GM21447 (cell line): ENCODE data around the gene ZFAND3.
"Not testable (repeated sequence)": the region's sequence is repeated elsewhere in the genome, so short reads cannot be mapped to it uniquely, and the experiment has no call there.

Experiments used
- ATAC-seq: cut with Tn5 transposase; IDR thresholded peaks from one replicate; pipeline ENCODE4 v1.9.1; 2021; ENCODE audit not compliant: unreplicated experiment

Gene ZFAND3

DNA sequence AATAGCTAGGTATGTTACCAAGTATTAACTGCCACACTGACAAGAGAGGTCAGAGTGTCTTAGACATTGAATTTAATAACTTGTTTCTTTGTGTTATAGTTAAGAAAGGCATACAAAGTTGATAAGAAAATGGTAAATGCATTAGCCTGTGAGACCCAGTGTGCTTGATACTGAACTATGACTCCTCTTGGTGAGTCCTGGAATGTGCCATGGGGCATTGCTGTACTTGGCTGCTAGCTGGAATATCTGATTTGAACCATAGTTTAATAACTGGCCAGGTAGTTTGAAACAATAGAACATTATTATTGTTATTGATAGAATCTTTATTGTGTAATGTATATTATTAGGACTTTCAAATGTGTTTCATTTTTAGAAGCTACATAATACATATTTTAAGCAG, 70.0 kb downstream of the ZFAND3 start:
- no peak for ATAC-seq

DNA sequence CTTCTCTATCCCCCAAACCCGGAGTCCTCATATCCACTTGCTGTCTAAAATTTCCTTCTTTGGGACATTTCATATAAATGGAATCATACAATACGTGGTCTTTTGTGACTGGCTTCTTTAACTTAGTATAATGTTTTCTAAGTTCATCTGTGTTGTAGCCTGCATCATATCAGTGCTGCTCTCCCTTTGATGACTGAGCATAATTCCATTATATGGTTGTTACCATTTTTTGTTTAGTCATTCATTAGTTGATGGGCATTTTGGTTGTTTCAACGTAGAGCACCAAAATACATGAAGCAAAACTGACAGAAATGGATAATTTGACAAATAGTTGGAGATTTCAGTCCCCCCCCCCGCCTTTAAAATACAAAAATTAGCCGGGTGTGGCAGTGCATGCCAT, 71.5 kb downstream of the ZFAND3 start:
- ATAC-seq: no peak

DNA sequence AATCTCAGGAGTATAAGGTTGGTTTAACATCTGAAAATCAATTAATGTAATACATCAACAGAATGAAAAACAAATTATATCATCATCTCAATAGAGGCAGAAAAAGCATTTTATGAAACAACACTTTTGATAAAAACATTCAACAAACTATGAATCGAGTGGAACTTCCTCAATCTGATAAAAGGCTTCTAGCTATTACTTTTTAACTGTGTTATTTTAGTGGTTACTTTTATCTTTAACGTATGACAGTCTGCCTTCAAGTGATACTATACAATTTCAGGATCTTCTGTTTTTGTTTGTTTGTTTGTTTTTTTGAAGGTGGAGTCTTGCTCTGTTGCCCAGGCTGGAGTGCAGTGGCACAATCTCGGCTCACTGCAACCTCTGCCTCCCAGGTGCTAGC, 73.7 kb downstream of the ZFAND3 start:
- ATAC-seq: no peak

DNA sequence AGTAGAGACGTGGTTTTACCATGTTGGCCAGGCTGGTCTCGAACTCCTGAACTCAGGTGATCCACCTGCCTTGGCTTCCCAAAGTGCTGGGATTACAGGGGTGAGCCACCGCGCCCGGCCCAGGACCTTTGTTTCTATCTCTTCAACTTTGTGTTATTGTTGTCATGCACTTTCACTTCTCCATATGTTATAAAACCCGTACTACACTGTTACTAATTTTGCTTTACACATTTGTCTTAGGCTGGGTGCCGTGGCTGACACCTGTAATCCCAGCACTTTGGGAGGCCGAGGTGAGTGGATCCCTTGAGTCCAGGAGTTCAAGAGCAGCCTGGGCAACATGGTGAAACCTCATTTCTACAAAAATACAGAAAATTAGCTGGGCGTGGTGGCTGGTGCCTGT, 74.2 kb downstream of the ZFAND3 start:
- ATAC-seq: not testable (repeated sequence)

DNA sequence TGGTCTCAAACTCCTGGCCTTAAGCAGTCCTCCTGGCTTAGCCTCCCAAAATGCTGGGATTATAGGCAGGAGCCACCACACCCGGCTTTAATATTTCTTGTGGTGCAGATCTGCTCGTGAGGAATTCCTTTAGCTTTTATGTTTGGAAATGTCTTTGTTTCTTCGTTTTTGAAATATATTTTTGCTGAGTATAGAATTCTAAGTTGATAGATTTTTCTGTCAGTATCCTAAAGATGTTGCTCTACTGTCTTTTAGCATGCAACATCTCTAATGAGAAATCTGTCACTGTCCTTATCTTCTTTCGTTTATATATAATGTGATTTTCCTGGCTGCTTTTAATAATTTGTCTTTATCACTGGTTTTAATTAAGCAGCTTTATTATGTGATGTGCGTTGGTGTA, 75.1 kb downstream of the ZFAND3 start:
- ATAC-seq: no peak

DNA sequence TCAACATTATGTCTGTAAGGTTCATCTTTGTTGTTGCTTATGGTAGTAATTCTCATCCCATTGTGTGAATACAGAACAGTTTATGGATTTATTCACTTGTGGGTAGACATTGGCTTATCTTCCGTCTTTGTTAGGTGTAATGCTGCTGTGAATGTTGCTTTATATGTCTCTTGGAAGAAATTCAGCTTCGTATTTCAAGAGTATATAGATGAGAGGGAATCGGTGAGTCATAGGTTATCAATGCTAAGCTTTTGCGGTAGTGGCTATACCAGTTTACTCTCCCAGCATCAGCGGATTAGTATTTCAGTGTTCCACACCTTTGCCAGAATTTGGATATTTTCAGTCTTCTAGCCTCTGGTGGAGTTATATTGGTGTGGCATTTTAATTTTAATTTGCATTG, 77.8 kb downstream of the ZFAND3 start:
- no peak for ATAC-seq

DNA sequence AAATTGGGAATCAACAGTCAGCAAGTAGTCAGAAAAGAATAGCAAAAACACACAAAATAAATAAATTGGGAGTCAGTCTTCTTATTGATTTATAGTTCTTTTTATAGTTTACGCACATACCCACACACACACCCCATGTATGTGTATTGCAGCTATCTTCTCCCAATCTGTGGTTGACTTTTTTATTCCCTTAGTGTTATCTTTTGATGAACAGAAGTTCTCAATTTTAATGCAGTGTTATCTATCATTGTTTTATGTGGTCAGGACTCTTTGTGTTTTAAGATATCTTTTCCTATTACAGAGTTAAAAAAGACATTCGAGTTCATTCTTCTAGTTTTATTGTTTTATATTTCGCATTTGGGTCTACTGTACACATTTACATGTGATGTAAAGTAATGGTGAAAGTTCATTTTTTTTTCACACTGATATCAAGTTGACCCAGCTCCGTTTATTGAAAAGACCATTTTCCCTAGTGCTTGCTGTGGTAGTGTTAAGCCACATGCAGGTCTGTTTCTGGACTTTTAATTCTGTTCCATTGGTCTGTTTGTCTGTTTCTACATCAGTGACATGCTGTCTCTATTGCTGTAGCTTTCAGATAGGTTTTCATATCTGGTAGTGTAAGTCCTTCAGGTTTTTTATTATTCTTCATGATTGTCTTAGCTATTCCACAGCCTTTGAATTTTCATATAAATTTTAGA, 78.4 kb downstream of the ZFAND3 start:
- no peak for ATAC-seq

DNA sequence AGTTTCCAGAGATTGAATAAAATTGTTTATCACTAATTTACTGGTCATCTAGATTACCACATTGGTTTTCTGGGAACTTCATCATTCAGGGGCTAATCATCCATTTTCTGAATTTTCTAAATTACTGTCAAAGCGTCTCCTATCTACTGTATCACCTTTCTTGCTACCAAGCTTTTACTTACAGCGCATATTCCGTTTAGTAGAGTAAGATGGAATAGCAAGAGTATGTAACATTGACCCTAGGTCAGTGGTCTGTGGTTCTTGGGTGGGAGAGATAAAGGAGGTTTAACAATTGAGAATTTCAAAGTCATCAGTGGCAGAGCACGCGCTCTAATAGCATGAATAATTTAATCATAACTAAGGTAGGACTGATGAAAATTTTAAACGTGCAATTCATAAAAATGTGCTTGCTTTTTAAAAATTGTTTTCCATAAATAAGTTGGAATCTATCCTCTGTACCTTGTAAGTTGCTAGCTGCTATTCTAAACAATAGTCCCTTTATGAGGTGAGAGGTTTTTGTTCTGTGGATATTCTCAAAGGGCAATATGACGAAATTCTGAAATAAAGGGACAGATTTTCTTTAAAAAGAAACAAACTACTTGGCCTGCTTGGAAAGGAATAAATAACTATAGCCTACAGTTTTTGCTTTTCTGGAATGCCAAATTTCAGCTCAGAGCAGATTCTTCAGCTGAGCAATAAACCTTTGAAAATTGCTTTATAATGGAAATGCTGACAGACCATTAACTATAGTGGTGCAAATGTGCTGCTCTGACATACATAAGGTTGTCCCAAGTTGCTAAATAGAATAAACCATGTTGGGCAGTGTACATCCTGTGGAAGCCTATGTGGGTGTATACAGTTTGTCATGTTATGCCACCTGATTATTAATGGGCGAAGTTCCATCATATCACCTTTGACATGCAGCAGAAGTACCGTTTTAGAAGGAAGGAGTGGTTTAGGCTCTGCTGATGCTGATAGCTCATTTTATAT, 84.1 kb downstream of the ZFAND3 start:
- no peak for ATAC-seq

DNA sequence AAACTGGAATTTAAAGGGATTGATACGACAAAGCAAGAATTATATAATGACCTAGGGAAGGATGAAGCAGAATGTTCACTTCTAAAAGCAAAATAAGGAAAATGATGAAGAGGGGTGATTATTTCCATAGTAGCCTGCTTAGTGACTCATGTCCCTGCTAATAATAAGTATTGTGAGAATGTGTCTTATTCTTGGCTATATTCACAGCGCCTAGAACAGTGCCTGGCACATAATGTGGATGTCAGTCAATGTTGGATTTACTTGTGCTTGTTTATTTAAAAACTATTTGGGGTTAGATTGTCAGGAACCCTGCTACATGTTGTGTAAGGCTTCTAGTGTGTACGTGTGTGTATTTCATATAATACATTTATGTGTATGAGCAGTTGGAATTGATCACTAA, 85.1 kb downstream of the ZFAND3 start:
- ATAC-seq: no peak

DNA sequence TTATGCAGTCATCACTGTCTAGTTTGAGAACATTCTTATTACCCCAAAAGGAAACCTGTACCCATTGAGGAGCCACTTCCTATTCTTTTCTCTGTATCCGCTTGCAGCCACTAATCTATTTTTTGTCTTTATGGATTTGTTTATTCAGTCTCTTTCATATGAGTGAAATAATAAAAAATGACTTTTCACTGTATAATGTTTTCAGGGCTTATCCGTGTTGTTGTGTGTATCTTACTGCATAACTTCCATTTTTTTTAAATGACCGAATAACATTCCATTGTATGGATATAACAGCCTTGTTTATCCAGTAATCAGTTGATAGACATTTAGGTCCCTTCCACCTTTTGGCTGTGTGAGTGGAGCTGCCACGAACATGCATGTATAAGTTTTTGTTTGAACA, 86.6 kb downstream of the ZFAND3 start:
- ATAC-seq: no peak

DNA sequence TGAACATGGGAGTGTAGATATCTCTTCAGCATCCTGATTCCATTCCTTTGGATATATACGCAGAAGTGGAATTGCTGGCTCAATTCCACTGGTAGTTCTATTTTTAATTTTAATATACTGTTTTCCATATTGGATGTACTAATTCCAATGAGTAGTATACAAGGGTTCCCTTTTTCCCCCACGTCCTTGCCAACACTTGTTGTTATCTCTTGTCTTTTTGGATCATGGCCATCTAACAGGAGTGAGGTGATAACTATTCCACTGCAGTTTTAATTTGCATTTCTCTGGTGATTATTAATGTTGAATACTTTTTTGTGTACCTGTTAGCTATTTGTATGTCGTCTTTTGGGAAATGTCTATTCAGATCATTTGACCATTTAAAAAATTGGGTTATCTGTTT, 91.5 kb downstream of the ZFAND3 start:
- ATAC-seq: no peak

DNA sequence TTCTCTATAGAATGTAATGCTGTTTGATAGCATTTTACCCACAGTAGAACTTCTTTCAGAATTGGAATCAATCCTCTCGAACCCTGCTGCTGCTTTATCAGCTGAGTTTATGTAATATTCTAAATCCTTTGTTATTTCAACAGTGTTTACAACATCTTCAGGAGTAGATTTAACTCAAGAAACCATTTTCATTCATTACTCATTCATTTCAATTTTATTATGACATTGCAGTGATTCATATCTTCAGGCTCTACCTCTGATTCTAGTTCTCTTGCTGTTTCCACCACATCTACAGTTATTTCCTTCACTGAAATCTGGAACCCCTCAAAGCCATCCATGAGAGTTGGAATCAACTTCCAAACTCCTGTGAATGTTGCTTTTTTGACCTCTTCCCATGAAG, 93.7 kb downstream of the ZFAND3 start:
- ATAC-seq: no peak

DNA sequence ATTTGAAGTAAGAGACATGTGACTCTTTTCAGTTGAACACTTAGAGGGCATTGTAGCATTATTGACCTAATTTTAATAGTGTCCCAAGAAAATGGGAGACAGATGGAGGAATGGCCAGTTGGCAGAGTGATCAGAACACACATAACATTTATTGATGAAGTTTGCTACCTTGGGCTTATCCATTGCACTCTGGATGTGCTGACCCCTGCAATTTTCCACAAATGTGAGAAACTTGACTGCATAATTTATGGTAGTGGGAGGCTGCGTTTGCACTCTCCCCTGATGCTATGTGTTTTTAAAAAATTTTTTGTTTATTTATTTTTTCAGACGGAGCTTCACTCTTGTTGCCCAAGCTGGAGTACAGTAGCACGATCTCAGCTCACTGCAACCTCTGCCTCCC, 95.9 kb downstream of the ZFAND3 start:
- no peak for ATAC-seq

DNA sequence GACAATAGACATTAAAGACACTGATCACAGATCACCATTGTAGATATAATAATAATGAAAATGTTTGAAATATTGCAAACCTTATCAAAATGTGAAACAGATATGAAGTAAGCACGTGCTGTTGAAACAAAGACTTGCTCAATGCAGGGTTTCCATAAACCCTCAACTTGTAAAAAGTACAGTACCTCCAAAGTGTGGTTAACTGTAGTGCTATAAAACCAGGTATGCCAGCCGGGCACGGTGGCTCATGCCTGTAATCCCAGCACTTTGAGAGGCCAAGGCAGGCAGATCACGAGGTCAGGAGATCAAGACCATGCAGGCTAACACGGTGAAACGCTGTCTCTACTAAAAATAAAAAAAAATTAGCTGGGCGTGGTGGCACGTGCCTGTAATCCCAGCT, 96.6 kb downstream of the ZFAND3 start:
- no peak for ATAC-seq

DNA sequence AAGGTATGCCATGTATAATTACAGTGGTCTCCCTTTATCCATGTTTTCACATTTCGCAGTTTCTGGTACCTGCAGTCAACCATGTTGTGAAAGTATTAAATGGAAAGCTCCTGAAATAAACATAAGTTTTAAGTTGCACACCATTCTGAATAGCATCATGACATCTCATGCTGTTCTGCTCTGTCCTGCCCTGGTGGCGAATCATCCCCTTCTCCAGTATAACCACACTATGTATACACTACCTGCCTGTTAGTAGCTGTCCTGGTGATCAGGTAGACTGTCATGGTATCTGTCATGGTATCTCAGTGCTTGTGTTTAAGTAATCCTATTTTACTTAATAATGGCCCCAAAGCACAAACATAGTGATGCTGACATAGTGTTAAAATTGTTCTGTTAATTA, 97.1 kb downstream of the ZFAND3 start:
- ATAC-seq: no peak

DNA sequence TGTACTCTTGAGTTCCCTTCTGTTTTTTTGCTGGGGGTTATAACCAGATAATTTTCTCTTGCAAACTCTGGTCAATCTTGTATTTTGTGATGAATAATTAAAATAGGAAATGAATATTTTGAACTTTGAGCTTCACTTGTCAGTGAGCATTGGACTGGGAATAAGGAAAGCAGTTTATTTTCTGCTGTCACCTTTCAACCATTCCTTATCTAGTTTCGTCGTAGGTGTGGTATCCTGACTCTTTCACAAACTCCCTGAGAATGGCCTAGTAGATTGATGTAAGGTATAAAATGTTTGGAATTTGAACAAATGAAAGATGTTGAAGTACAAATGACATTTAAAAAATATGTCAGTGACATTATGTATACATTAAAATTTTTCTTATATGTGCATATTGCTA, 98.0 kb downstream of the ZFAND3 start:
- ATAC-seq: no peak

DNA sequence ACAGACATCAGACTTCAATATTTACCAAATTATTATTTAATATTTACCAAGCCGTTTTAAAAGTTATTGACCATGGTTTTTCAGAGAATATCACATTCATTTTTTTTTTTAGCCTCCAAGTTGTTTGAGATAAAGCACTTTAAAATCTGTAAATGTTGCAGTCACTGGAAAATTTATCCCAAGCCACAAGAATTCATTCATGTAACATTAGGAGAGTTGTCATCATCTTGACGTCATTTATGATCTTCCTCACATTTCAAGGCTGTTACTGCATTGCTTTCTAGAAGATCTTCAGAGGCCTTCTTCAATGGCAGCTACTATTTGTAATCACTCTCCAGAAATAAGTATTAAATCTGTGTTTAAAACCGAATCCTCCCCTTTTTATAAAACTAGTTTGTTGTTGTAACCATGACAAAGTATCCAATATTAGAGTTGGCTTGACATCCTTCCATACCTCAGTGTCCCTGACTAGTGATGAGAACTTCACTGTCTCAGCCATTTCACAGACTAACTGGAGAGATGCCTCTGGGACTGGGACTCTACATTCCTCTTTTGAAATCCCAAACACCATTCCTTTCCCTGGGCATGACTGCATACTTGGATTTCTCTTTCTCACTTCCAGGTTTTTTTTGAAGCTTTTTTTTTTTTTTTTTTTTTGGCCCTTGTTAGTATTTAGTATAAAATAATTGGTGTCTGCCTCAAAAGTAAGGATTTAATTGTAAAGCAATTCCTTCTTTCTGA, 100.1 kb downstream of the ZFAND3 start:
- no peak for ATAC-seq

DNA sequence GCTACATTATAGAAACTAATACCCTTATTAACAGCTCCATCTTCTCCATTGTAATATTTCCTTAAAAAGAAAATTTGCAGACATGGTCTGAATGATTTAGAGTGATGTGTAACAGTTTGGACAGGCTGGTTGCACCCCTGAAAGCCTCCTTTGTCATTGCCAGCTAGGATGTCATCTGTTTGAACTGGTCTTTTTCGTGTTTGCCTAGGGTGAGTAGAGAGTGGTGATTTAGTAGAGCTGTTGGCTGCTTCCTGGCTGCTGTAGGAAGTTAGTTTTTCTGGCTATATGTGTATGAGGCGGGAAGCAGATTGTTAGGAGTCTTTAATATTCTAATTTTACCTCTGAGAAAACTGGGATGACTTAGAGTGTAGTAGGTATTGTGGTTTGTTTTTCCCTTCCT, 101.1 kb downstream of the ZFAND3 start:
- no peak for ATAC-seq

DNA sequence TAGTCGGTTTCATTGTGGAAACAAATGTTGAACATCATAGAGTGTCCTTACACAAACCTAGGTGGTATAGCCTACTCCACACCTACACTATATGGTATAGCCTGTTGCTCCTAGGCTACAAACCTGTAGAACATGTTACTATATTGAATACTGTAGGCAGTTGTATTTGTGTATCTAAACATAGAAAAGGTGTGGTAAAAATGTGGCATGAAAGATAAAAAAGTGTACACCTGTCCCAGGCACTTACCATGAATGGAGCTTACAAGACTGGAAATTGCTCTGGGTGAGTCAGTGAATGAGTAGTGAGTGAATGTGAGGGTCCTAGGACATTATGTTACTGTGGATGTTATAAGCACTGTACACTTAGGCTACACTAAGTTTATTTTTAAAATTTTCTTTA, 103.0 kb downstream of the ZFAND3 start:
- ATAC-seq: no peak

DNA sequence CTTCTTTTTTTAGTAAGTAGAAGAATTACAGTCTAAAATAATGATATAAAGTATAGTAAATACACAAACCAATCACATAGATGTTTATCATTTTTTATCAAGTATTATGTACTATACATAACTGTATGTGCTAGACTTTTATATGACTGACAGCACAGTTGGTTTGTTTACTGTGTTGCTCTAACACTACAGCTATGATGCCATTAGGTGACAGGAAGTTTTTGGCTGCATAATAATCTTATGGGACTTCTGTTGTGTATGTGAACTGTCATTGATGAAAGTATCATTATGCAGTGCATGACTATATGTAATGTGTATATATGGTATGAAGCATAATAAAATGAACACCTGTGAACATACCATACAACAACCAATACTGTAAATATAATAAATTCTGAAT, 104.0 kb downstream of the ZFAND3 start:
- no peak for ATAC-seq

DNA sequence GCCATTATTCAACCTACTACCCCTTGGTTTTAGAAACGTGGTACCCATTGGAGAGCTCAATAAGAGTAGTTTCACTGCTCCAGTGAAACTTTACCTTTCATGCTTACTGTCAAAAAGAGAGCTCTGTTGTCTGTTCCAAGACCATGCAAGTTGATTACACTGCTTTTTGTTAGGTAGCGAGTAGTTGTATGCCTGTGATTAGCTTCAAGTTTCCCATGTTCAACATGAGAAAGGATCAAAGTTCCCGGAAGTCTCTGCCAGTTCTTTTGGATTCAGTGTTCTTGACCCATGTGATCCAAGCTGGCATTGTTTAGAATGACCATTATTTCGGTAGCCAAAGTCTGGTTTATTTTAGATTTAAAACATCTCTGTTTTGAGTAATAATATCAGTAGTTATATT, 107.1 kb downstream of the ZFAND3 start:
- no peak for ATAC-seq

DNA sequence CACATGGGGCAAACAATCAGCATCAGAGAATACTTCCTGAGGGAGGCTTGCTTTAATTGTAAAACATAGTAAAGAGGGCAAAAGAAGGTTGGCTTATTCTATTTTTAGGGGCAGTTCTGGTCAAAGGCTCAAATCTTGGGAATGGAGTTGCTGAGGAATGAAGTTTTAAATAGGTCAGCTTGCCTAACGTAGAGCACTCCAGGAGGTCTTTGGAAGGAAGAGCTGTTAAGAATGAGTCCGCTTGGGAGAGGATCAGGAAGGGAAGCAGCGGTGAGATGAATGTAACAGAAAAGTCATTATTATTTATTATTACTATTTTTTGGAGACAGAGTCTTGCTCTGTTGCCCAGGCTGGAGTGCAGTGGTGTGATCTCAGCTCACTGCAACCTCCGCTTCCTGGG, 108.7 kb downstream of the ZFAND3 start:
- no peak for ATAC-seq
